Ishikawa (cell line): ENCODE measurements around the gene SIRT2.

Experiments
- CEBPB ChIP-seq: IDR thresholded peaks from 2 replicates; pipeline ENCODE4 v1.6.1; 2012
- TF ChIP-seq, protein P1 (sequence below): IDR thresholded peaks from 2 replicates; pipeline ENCODE4 v1.6.1; 2012; ENCODE audit warnings: low read depth, mild to moderate bottlenecking

- TF ChIP-seq, protein P1, sequence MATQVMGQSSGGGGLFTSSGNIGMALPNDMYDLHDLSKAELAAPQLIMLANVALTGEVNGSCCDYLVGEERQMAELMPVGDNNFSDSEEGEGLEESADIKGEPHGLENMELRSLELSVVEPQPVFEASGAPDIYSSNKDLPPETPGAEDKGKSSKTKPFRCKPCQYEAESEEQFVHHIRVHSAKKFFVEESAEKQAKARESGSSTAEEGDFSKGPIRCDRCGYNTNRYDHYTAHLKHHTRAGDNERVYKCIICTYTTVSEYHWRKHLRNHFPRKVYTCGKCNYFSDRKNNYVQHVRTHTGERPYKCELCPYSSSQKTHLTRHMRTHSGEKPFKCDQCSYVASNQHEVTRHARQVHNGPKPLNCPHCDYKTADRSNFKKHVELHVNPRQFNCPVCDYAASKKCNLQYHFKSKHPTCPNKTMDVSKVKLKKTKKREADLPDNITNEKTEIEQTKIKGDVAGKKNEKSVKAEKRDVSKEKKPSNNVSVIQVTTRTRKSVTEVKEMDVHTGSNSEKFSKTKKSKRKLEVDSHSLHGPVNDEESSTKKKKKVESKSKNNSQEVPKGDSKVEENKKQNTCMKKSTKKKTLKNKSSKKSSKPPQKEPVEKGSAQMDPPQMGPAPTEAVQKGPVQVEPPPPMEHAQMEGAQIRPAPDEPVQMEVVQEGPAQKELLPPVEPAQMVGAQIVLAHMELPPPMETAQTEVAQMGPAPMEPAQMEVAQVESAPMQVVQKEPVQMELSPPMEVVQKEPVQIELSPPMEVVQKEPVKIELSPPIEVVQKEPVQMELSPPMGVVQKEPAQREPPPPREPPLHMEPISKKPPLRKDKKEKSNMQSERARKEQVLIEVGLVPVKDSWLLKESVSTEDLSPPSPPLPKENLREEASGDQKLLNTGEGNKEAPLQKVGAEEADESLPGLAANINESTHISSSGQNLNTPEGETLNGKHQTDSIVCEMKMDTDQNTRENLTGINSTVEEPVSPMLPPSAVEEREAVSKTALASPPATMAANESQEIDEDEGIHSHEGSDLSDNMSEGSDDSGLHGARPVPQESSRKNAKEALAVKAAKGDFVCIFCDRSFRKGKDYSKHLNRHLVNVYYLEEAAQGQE = no peak
- no peak for TF ChIP-seq CEBPB
Observed at GRCh38 chr19:38893341-38893771, 6.1 kb downstream of the SIRT2 start.
